C4-2B (cell line): ENCODE measurements around the gene WFIKKN2.

Experiments used
- ZFX ChIP-seq: fragments of 450-650 bp; IDR thresholded peaks from 2 replicates; pipeline ENCODE4 v1.6.1; 2017
- TF ChIP-seq, protein P1 (sequence below): fragments of 450-650 bp; conservative IDR thresholded peaks from 2 replicates; pipeline ENCODE4 v1.5.1; 2017; ENCODE audit warnings: mild to moderate bottlenecking

GRCh38 chr17:50868140-50868438, 32.7 kb downstream of the WFIKKN2 start:
- TF ChIP-seq, protein P1, sequence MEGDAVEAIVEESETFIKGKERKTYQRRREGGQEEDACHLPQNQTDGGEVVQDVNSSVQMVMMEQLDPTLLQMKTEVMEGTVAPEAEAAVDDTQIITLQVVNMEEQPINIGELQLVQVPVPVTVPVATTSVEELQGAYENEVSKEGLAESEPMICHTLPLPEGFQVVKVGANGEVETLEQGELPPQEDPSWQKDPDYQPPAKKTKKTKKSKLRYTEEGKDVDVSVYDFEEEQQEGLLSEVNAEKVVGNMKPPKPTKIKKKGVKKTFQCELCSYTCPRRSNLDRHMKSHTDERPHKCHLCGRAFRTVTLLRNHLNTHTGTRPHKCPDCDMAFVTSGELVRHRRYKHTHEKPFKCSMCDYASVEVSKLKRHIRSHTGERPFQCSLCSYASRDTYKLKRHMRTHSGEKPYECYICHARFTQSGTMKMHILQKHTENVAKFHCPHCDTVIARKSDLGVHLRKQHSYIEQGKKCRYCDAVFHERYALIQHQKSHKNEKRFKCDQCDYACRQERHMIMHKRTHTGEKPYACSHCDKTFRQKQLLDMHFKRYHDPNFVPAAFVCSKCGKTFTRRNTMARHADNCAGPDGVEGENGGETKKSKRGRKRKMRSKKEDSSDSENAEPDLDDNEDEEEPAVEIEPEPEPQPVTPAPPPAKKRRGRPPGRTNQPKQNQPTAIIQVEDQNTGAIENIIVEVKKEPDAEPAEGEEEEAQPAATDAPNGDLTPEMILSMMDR, result no peak
- no peak for TF ChIP-seq ZFX
